Activated T-helper 1 cell treated with anti-CD3 and anti-CD28 coated beads, Interleukin-12 subunit alpha, Interleukin-12 subunit beta, Interleukin-2, Interleukin-4 antibody, amounts not matched to agents 30 ng/mL and 10 ng/mL and 1 ng/mL, durations not matched to agents 14 hours and 24 hours and 36 hours (primary cell): Measurements from ENCODE around the gene PIGN. TPM values are rescaled to one million over a fixed set of nuclear protein-coding genes. Genes with fewer than 3 reads are reported as not detected.

Source experiments
- DNase-seq: peaks from one replicate; pipeline ENCODE4 v3.0.0; 2021; ENCODE audit warnings: low spot score
- H3K27ac Mint-ChIP-seq: one replicate; pipeline ENCODE4 v1.8.0; 2021; ENCODE audit warnings: mild to moderate bottlenecking, mixed read lengths
- H3K27me3 Mint-ChIP-seq: one replicate; pipeline ENCODE4 v1.8.0; 2022; ENCODE audit warnings: mild to moderate bottlenecking, moderate library complexity, mixed read lengths; ENCODE audit not compliant: insufficient read depth
- H3K36me3 Mint-ChIP-seq: one replicate; pipeline ENCODE4 v1.8.0; 2021; ENCODE audit warnings: low read depth, mixed read lengths
- H3K4me1 Mint-ChIP-seq: one replicate; pipeline ENCODE4 v1.8.0; 2021; ENCODE audit warnings: low read depth, mixed read lengths
- H3K4me3 Mint-ChIP-seq: one replicate; pipeline ENCODE4 v1.8.0; 2021; ENCODE audit warnings: mild to moderate bottlenecking, moderate library complexity, mixed read lengths
- H3K9me3 Mint-ChIP-seq: one replicate; pipeline ENCODE4 v1.8.0; 2021; ENCODE audit warnings: mixed read lengths
- intact Hi-C: fragments of 100-400 bp; cut with micrococcal nuclease; formaldehyde crosslinking; loops from one replicate; pipeline ENCODE4 v1.15.1; 2024
- total RNA-seq: library from RNA; stranded (reverse); gene quantifications from 2 replicates; pipeline ENCODE4 v1.2.3, GENCODE V29; 2022

Gene PIGN
- total RNA-seq, 1 donor from 2014 or later, result 28.5 TPM

DNA sequence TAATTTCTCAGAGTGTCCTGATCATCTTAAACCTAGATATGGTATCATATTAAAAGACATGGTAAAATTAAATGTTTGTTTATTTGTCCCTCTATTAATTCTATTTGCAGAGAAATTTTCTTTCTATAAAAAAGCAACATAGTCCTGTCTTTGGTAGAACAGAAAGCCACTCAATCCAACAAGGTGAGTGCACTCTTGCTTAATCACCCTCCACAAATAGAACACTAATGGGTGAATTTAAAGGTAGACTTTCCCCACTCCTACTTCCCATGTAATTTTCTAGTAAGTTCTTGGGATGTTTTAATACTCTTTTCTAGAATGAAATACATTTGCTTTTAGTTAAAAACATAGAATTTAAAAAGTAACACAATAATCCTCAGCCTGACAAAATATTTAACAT is 97.7 kb downstream of the PIGN start:
- H3K4me3 Mint-ChIP-seq, result no peak overlapping the region
- no peaks in the 10 kb centered on the region for H3K27me3 Mint-ChIP-seq
- intact Hi-C loops, result no loop called here
- H3K4me1 Mint-ChIP-seq, result peaks cover 13% of the 10 kb centered on the region
- no peaks in the 10 kb centered on the region for H3K9me3 Mint-ChIP-seq
- H3K27ac Mint-ChIP-seq, result no peak overlapping the region
- DNase-seq, result no peak
- H3K36me3 Mint-ChIP-seq, result peaks cover 16% of the 10 kb centered on the region

DNA sequence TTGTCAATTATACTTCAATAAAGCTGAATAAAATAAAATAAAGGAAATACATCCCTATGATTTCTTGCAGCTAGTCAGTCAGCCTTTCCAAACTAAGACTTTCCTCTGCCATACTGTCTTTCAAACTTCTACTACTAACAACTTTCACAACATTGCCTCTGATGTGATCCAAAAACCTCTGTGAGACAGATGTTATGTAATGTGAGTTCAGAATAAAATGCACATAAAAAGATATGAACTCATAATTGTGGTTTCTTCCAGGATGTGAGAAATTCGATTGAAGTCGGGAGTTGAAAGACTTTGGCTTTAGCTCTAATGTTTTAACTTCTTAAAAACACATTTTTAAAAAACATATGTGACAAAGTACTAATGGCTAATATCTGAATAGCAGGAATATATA is 98.7 kb downstream of the PIGN start:
- H3K9me3 Mint-ChIP-seq, result no peaks in the 10 kb centered on the region
- H3K4me3 Mint-ChIP-seq, result no peak overlapping the region
- H3K4me1 Mint-ChIP-seq, result peaks cover 13% of the 10 kb centered on the region
- intact Hi-C loops, result no loop called here
- DNase-seq, result no peak
- no peaks in the 10 kb centered on the region for H3K27me3 Mint-ChIP-seq
- H3K27ac Mint-ChIP-seq, result no peak overlapping the region
- peaks cover 16% of the 10 kb centered on the region for H3K36me3 Mint-ChIP-seq

DNA sequence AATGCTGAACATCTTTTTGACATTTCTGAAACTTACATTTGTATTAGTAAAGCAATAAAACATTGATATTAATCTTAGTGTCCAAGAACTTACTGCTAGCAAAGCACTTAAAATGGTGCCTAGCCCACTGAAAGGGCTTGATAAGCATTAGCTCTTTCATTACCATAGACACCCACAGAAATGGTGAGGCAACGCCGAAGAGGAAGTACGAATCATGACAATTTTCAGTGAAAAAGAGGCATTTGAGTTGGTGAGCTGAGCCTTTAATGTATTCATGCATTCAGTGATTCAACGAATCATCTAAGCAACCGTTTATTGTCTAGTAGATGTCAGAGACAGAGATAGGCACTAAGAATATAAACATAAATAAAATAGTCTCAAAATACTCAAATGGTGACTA is 101.1 kb downstream of the PIGN start:
- Mint-ChIP-seq H3K27ac (no peak overlapping the region), H3K27me3 (no peaks in the 10 kb centered on the region), H3K36me3 (peaks cover 16% of the 10 kb centered on the region), H3K4me1 (peaks cover 21% of the 10 kb centered on the region), H3K4me3 (no peak overlapping the region), H3K9me3 (no peaks in the 10 kb centered on the region)
- no peak for DNase-seq
- intact Hi-C loops, result no loop called here

DNA sequence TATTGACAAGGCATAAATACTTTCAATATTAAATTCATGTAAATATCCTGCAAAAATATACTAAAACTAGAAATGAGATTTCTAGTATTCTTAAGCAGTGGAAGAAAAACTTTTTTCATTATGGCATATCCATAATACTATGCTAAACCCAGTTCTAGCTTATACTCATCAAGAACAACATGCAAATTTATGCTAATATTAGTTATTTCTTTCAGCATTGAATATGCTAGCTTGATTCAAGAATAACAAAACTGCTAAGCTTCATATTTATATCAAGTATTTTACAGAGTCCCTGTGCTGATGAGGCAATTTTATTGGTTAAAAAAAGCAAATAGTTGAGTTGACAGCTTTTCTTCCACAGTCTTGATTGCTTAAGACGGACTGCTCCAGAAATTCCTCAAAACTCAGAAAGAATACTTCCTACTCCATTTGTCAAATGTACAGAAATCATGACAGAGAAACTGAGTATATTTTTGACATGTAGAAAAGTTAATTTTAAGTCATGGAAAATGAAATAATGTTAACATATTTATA is 105.0 kb downstream of the PIGN start:
- Mint-ChIP-seq H3K27me3 (no peaks in the 10 kb centered on the region), H3K27ac (no peak overlapping the region), H3K4me1 (peaks cover 18% of the 10 kb centered on the region), H3K4me3 (no peak overlapping the region), H3K9me3 (no peaks in the 10 kb centered on the region), H3K36me3 (peaks cover 13% of the 10 kb centered on the region)
- no peak for DNase-seq
- intact Hi-C loops, result no loop called here

DNA sequence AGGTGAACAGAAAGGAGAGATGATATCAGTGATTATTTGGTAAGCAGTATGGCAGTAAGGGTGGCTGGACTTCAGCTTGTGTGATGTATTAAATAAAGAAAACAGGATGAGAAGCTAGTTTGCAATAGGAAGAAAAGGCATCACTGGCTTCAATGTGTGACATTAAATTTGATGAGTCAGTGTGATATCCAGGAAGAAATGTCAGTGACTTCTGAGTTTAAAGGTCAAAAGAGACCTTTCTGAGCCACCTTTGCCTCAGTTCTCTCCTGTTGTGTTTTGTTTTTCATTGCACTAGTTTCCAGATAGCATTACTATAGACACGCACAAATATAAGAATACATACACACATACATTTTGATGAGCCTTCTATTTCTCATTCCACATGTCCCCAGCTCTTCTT is 105.6 kb downstream of the PIGN start:
- intact Hi-C loops, result no loop called here
- H3K27me3 Mint-ChIP-seq, result no peaks in the 10 kb centered on the region
- H3K9me3 Mint-ChIP-seq, result no peaks in the 10 kb centered on the region
- H3K27ac Mint-ChIP-seq, result no peak overlapping the region
- H3K4me3 Mint-ChIP-seq, result no peak overlapping the region
- no peak for DNase-seq
- H3K4me1 Mint-ChIP-seq, result peaks cover 18% of the 10 kb centered on the region
- peaks cover 9% of the 10 kb centered on the region for H3K36me3 Mint-ChIP-seq

DNA sequence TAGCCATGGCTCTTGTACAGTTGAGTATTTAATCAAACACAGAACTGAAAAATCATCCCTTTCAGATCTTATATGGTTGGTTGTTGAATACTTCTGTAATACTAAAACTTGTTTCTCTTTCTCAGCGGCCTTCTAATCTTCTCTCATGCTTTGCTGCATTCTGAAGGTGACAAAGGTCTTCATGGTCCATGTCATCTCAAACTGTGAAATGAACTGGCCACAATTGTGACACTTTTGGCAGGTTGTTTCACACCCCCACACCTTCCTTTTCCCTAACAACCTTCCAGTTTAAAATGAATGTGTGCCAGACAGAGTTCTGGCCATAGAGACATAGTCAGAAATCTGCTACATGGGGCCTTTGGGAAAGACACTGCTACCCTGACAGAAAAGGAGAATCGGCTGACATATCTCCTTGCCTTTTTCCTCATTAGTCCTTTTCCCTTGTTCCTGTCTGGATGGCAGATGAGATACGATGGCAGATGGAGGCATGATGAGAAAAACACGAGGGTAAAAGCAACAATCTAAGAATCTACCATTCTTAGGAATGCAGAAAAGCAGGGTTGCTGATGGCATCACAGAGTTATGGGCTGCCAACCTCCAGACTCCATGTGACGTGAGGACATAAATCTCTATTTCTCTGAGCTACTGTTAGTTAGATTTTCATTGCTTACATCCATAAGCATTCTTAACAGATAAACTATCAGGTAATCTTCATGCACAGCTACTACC is 106.5 kb downstream of the PIGN start:
- no peak for DNase-seq
- Mint-ChIP-seq H3K9me3 (no peaks in the 10 kb centered on the region), H3K36me3 (peaks cover 3% of the 10 kb centered on the region), H3K27ac (no peak overlapping the region), H3K4me1 (peaks cover 14% of the 10 kb centered on the region), H3K27me3 (no peaks in the 10 kb centered on the region), H3K4me3 (no peak overlapping the region)
- intact Hi-C loops, result no loop called here

DNA sequence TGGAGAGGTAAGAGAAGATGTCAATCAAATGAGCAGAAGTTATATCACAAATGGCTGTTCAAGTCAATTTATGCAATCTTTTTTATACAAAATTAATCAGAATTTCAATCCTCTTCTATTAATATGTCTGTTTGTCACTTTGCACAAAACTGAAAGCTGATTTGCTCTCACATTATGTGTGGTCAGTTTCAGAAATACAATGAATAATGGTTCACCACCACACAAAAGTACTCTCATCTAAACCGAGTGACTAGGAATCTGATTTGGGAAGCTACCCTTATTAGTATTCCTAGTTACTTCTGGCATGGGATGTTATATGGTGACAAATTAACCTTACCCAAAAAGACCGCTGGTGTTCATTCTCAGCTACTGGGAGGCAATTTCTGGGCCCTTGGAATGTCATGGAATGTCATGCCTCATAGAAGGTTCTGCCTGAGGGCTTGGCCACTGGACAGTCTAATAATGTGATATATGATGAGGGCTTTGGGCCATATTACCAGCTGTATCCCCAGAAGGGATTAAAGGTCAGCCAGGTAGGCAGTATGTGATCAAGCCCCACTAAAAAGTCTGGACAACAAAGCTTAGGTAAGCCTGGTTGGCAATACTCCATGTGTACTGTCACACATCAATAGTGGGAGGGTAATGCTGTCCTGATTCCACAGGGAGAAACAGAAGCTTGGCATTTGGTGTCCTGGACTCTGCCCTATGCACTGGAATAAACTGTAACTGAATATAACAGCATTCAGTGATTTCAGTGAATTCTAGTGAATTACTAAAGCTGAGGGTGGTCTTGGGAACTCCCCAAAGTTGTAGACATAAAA is 113.2 kb downstream of the PIGN start:
- Mint-ChIP-seq H3K4me3 (no peak overlapping the region), H3K4me1 (no peaks in the 10 kb centered on the region), H3K27me3 (no peaks in the 10 kb centered on the region), H3K27ac (no peak overlapping the region), H3K9me3 (no peaks in the 10 kb centered on the region), H3K36me3 (peaks cover 8% of the 10 kb centered on the region)
- DNase-seq, result no peak
- intact Hi-C loops, result no loop called here

DNA sequence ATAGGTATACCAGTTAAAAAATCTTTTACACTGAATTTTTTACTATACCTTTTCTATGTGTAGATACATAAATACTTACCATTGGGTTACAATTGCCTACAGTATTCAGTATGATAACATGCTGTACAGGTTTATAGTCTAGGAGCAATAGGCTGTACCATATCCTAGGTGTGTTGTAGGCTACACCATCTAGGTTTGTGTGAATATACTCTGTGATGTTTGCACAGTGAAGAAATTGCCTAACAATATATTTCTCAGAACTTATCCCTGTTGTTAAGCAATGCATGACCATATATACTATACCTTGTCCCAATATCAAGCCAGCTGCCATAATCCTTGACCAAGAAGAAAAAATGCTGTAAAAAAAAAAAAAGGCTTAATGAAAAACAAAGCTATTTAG is 114.5 kb downstream of the PIGN start:
- DNase-seq, result no peak
- no peak overlapping the region for H3K4me3 Mint-ChIP-seq
- H3K27me3 Mint-ChIP-seq, result no peaks in the 10 kb centered on the region
- intact Hi-C loops, result no loop called here
- H3K4me1 Mint-ChIP-seq, result no peaks in the 10 kb centered on the region
- H3K9me3 Mint-ChIP-seq, result no peaks in the 10 kb centered on the region
- H3K27ac Mint-ChIP-seq, result no peak overlapping the region
- peaks cover 5% of the 10 kb centered on the region for H3K36me3 Mint-ChIP-seq

DNA sequence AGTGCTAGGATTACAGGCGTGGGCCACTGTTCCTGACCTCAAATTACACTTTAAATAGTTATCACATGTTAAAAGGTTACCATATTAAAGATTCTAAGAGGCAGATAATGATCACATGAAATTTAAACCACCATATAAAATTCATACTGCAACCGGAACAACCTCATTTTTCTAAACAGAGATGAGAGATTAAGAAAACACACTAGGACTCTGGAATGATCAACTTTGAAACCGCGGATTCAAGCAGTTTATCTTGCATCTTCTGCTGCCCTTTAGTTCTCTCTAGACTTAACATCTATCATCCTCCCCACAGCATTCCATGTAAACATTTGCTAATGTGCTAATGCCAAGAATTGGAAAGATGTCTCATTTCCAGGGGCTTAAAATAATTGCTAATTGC is 115.8 kb downstream of the PIGN start:
- H3K27ac Mint-ChIP-seq, result no peak overlapping the region
- H3K36me3 Mint-ChIP-seq, result peaks cover 8% of the 10 kb centered on the region
- intact Hi-C loops, result no loop called here
- no peak for DNase-seq
- no peak overlapping the region for H3K4me3 Mint-ChIP-seq
- H3K9me3 Mint-ChIP-seq, result no peaks in the 10 kb centered on the region
- H3K4me1 Mint-ChIP-seq, result no peaks in the 10 kb centered on the region
- H3K27me3 Mint-ChIP-seq, result no peaks in the 10 kb centered on the region

DNA sequence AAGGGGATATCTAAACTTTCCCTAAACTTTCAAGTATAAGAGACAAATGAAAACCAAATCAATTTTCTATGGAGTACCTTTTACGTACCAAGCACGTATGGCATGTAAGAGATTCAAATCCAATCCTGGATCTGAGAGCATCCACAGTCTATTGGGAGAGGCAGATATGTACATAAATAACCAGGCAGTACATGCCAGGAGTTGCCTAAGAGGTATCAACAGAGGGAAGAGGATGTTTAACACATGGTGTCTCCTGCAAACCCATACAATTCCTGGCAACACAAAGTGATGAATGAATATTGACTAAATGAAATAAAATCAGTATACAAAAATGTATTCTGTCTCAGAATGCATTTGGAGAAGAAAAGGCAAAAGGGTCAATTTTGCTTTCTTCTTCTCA is 116.6 kb downstream of the PIGN start:
- Mint-ChIP-seq H3K27ac (no peak overlapping the region), H3K4me1 (no peaks in the 10 kb centered on the region), H3K36me3 (peaks cover 8% of the 10 kb centered on the region), H3K27me3 (no peaks in the 10 kb centered on the region), H3K4me3 (no peak overlapping the region), H3K9me3 (no peaks in the 10 kb centered on the region)
- intact Hi-C loops, result no loop called here
- no peak for DNase-seq

DNA sequence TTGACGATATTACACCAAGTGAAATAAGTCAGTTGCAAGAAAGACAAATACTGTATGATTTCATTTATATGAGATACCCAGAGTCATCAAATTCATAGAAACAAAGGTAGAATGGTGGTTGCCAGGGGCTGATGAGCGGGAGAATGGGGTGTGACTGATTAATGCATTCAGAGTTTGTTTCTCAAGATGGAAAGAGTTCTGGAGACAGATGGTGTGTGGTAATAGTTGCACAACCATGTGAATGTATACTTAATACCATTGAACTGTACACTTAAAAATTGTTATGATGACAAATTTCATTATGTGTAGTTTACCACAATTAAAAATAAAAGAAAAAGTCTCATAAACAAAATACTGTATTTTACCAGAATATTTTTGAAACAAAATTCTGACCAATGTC is 117.3 kb downstream of the PIGN start:
- no peak overlapping the region for H3K4me3 Mint-ChIP-seq
- H3K9me3 Mint-ChIP-seq, result no peaks in the 10 kb centered on the region
- no peak overlapping the region for H3K27ac Mint-ChIP-seq
- H3K4me1 Mint-ChIP-seq, result no peaks in the 10 kb centered on the region
- H3K36me3 Mint-ChIP-seq, result peaks cover 5% of the 10 kb centered on the region
- no peaks in the 10 kb centered on the region for H3K27me3 Mint-ChIP-seq
- intact Hi-C loops, result no loop called here
- DNase-seq, result no peak

DNA sequence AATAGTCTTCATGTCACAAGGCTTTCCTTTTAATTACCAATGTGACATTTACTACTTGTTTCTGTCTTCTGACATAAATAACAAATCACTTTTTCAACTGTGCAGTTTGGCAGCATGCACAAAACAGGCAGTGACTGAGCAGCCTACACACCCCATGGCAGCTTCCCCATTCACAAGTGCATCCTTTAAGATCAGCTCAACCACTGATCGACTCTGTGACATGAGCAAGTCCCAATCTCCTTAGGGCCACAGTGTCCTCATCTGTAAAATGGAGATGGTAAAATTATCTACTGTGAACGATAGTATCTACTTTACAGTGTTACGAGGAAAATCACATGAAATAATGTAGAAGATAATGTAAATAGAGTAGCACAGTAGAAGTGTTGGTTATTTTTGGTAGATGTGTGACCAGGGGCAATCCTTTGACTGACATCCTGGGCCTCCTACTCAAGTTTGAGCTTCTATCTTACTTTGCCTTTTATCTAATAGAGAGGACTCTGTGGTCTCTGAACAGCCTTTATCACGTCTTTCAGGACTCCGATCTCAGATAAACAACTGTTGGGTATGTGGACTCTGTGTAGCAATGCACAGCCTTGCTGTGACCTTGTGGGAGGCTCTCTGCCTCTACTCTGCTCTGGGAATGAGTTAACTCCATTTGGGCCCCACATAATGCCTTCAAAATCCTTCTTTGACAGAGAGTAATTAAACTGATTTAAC is 120.6 kb downstream of the PIGN start:
- intact Hi-C loops, result no loop called here
- Mint-ChIP-seq H3K27ac (no peak overlapping the region), H3K36me3 (peaks cover 3% of the 10 kb centered on the region), H3K9me3 (no peaks in the 10 kb centered on the region), H3K4me3 (no peak overlapping the region), H3K27me3 (no peaks in the 10 kb centered on the region), H3K4me1 (no peaks in the 10 kb centered on the region)
- DNase-seq, result no peak

DNA sequence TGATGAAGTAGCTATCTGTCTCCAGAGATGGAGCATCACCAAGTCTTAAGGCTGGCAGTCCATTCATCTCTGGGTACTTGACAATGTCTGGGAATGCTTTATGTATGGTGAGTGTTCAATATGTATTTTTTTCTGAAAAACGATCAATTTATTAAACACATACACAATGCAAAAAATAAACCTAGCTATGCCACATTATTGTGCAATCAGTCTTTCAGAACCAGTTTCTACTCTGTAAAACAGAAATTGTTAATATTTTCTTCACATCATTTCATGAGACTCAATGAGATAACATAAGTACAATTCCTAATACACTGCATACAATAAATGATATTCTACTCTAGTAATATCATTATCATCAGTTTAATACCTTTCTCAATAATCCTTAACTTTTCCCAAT is 122.5 kb downstream of the PIGN start:
- no peak overlapping the region for H3K4me3 Mint-ChIP-seq
- H3K27me3 Mint-ChIP-seq, result no peaks in the 10 kb centered on the region
- peaks cover 5% of the 10 kb centered on the region for H3K36me3 Mint-ChIP-seq
- H3K27ac Mint-ChIP-seq, result no peak overlapping the region
- intact Hi-C loops, result no loop called here
- DNase-seq, result no peak
- H3K9me3 Mint-ChIP-seq, result no peaks in the 10 kb centered on the region
- no peaks in the 10 kb centered on the region for H3K4me1 Mint-ChIP-seq
